ENCODE results near the gene GRAMD4.

GRAMD4 gene

GRCh38 chr22:46691571-46691970 lies 71.4 kb downstream of the GRAMD4 start:
- no peaks in the 10 kb centered on the region for H3K9me2 ChIP-seq (replicated peaks; ENCODE audit: control insufficient read depth, low read length)
- no peak overlapping the region for H3K4me2 ChIP-seq (ENCODE audit: low read length)
- H3K9me3 ChIP-seq (ENCODE audit: control insufficient read depth, insufficient read depth, low read length), result no peaks in the 10 kb centered on the region
- H3K27ac ChIP-seq (ENCODE audit: low read depth, low read length), result no peak overlapping the region
- peaks cover 35% of the 10 kb centered on the region for H3K36me3 ChIP-seq (ENCODE audit: control insufficient read depth, low read length)
- peaks cover 7% of the 10 kb centered on the region for H3K4me1 ChIP-seq (ENCODE audit: control insufficient read depth, low read length)
- H3K4me3 ChIP-seq (ENCODE audit: low read length), result no peak overlapping the region
- H3F3A ChIP-seq (ENCODE audit: control insufficient read depth, insufficient read depth), result no peaks in the 10 kb centered on the region; the same call in 1 of the 2 replicates
- TF ChIP-seq EZH2phosphoT487 (IDR thresholded peaks at IDR 0.05; ENCODE audit: borderline replicate concordance, low read length) (no peak), CTCF (IDR thresholded peaks at IDR 0.05; ENCODE audit: low read depth, low read length, poor library complexity, severe bottlenecking) (no peak)
- H3K79me2 ChIP-seq (ENCODE audit: control insufficient read depth, low read length), result no peaks in the 10 kb centered on the region
- H4K20me1 ChIP-seq (ENCODE audit: control insufficient read depth, insufficient read depth, low read depth, low read length), result no peaks in the 10 kb centered on the region
- no peaks in the 10 kb centered on the region for H3K27me3 ChIP-seq (ENCODE audit: control insufficient read depth, low read length)

- no peaks in the 10 kb centered on the region for H4K20me1 ChIP-seq (ENCODE audit: control insufficient read depth, insufficient read depth, low read depth, low read length)
- H3K27me3 ChIP-seq (ENCODE audit: control insufficient read depth, low read length), result no peaks in the 10 kb centered on the region
- no peak for TF ChIP-seq CTCF (IDR thresholded peaks at IDR 0.05; ENCODE audit: low read depth, low read length, poor library complexity, severe bottlenecking)
- no peak for TF ChIP-seq EZH2phosphoT487 (IDR thresholded peaks at IDR 0.05; ENCODE audit: borderline replicate concordance, low read length)
- H3K79me2 ChIP-seq (ENCODE audit: control insufficient read depth, low read length), result no peaks in the 10 kb centered on the region
- H3F3A ChIP-seq (ENCODE audit: control insufficient read depth, insufficient read depth), result no peaks in the 10 kb centered on the region
- H3K4me1 ChIP-seq (ENCODE audit: control insufficient read depth, low read length), result peaks cover 7% of the 10 kb centered on the region
- H3K9me3 ChIP-seq (ENCODE audit: control insufficient read depth, insufficient read depth, low read length), result no peaks in the 10 kb centered on the region
- H3K27ac ChIP-seq (ENCODE audit: low read depth, low read length), result no peak overlapping the region
- H3K4me2 ChIP-seq (ENCODE audit: low read length), result no peak overlapping the region
- no peak overlapping the region for H3K4me3 ChIP-seq (ENCODE audit: low read length)
- H3K9me2 ChIP-seq (replicated peaks; ENCODE audit: control insufficient read depth, low read length), result no peaks in the 10 kb centered on the region
- peaks cover 41% of the 10 kb centered on the region for H3K36me3 ChIP-seq (ENCODE audit: control insufficient read depth, low read length)
Measured at GRCh38 chr22:46693634-46694415, 73.6 kb downstream of the GRAMD4 start.

- Histone ChIP-seq H3F3A (ENCODE audit: control insufficient read depth, insufficient read depth) (no peaks in the 10 kb centered on the region), H3K4me1 (ENCODE audit: control insufficient read depth, low read length) (peaks cover 7% of the 10 kb centered on the region), H4K20me1 (ENCODE audit: control insufficient read depth, insufficient read depth, low read depth, low read length) (no peaks in the 10 kb centered on the region), H3K9me2 (replicated peaks; ENCODE audit: control insufficient read depth, low read length) (no peaks in the 10 kb centered on the region), H3K27ac (ENCODE audit: low read depth, low read length) (no peak overlapping the region), H3K27me3 (ENCODE audit: control insufficient read depth, low read length) (no peaks in the 10 kb centered on the region), H3K36me3 (ENCODE audit: control insufficient read depth, low read length) (peaks cover 48% of the 10 kb centered on the region), H3K4me3 (ENCODE audit: low read length) (no peak overlapping the region), H3K4me2 (ENCODE audit: low read length) (no peak overlapping the region), H3K9me3 (ENCODE audit: control insufficient read depth, insufficient read depth, low read length) (no peaks in the 10 kb centered on the region), H3K79me2 (ENCODE audit: control insufficient read depth, low read length) (no peaks in the 10 kb centered on the region)
- TF ChIP-seq CTCF (IDR thresholded peaks at IDR 0.05; ENCODE audit: low read depth, low read length, poor library complexity, severe bottlenecking), result no peak
- TF ChIP-seq EZH2phosphoT487 (IDR thresholded peaks at IDR 0.05; ENCODE audit: borderline replicate concordance, low read length), result no peak
Measured at GRCh38 chr22:46694416-46695170, 74.4 kb downstream of the GRAMD4 start.
